Vagina (tissue), 2 donors: ENCODE results near the gene UBE4A. TPM values are rescaled to one million over a fixed set of nuclear protein-coding genes. Genes with fewer than 3 reads are reported as not detected.

ENCODE experiments used
- DNase-seq, 2 donors: peaks; one replicate each; pipeline ENCODE4 v3.0.0-alpha.2; 2017; ENCODE audit errors: extremely low spot score in 2 of 2
- H3K27ac ChIP-seq: fragments of 200-600 bp; sonication (generic); one replicate; pipeline ENCODE4 v1.5.1; 2019
- H3K27me3 ChIP-seq: fragments of 200-600 bp; sonication (generic); one replicate; pipeline ENCODE4 v1.5.1; 2019
- H3K36me3 ChIP-seq, 2 donors: fragments of 200-600 bp; sonication (generic); one replicate each; pipeline ENCODE4 v1.5.1; 2017 to 2019
- H3K4me1 ChIP-seq: fragments of 200-600 bp; sonication (generic); one replicate; pipeline ENCODE4 v1.5.1; 2019
- H3K4me3 ChIP-seq, 2 donors: fragments of 200-600 bp; sonication (generic); 1 replicate in 1 of 2; 2 replicates in 1 of 2; pipeline ENCODE4 v1.5.1; 2016 to 2019
- H3K9me3 ChIP-seq: fragments of 200-600 bp; sonication (generic); one replicate; pipeline ENCODE4 v1.5.1; 2019
- CTCF ChIP-seq, 3 experiments: fragments of 450-650 bp in 2 of 3; fragments of 200-600 bp in 1 of 3; sonication (generic) in 1 of 3; IDR thresholded peaks; one replicate each; pipeline ENCODE4 v1.5.1; 2017 to 2019; ENCODE audit warnings: antibody characterized with exemption in 3 of 3, mild to moderate bottlenecking in 2 of 3, moderate library complexity in 2 of 3
- POLR2A ChIP-seq, 2 donors: fragments of 450-650 bp; IDR thresholded peaks; one replicate each; pipeline ENCODE4 v1.6.1; 2017; ENCODE audit warnings: antibody characterized with exemption in 2 of 2, mild to moderate bottlenecking in 2 of 2, moderate library complexity in 2 of 2
- POLR2AphosphoS5 ChIP-seq, 2 donors: sonication (generic); formaldehyde crosslinking; IDR thresholded peaks; one replicate each; pipeline ENCODE4 v1.9.0; 2017; ENCODE audit warnings: antibody characterized with exemption in 2 of 2, mild to moderate bottlenecking in 2 of 2, low read depth in 1 of 2; ENCODE audit not compliant: insufficient read depth in 1 of 2
- intact Hi-C: fragments of 100-400 bp; cut with DNase I; formaldehyde crosslinking; loops from one replicate; pipeline ENCODE4 v1.15.1; 2023
- total RNA-seq: library from RNA; depleted of rRNA; stranded (reverse); fragments of >200 nt; gene quantifications from one replicate; pipeline ENCODE4 v1.2.3, GENCODE V29; 2016

UBE4A gene
- total RNA-seq, 1 donor from 2014 or later, result 31.9 TPM

GRCh38 chr11:118313242-118313641 is 46.2 kb upstream of the UBE4A start:
- H3K9me3 ChIP-seq, result no peaks in the 10 kb centered on the region

GRCh38 chr11:118314988-118315411 is 44.4 kb upstream of the UBE4A start:
- no peak for TF ChIP-seq POLR2A (IDR thresholded peaks at IDR 0.05)
- TF ChIP-seq CTCF (IDR thresholded peaks at IDR 0.05), result no peak
- no peak for TF ChIP-seq POLR2AphosphoS5 (IDR thresholded peaks at IDR 0.05; ENCODE audit: insufficient read depth in 1 of 2, low read depth in 1 of 2)
- Histone ChIP-seq H3K27ac (no peak overlapping the region), H3K36me3 (no peaks in the 10 kb centered on the region), H3K27me3 (no peaks in the 10 kb centered on the region), H3K4me3 (no peak overlapping the region), H3K4me1 (peaks cover 21% of the 10 kb centered on the region), H3K9me3 (no peaks in the 10 kb centered on the region)
- intact Hi-C loops, result no loop called here
- DNase-seq, result no peak

More at GRCh38 chr11:118313242-118313641, 46.2 kb upstream of the UBE4A start:
- TF ChIP-seq CTCF (IDR thresholded peaks at IDR 0.05) (no peak), POLR2AphosphoS5 (IDR thresholded peaks at IDR 0.05; ENCODE audit: insufficient read depth in 1 of 2, low read depth in 1 of 2) (no peak), POLR2A (IDR thresholded peaks at IDR 0.05) (no peak)
- no peaks in the 10 kb centered on the region for H3K36me3 ChIP-seq
- H3K27ac ChIP-seq, result no peak overlapping the region
- H3K27me3 ChIP-seq, result no peaks in the 10 kb centered on the region
- intact Hi-C loops, result no loop called here
- peaks cover 21% of the 10 kb centered on the region for H3K4me1 ChIP-seq
- no peak overlapping the region for H3K4me3 ChIP-seq
- DNase-seq, result no peak

- Histone ChIP-seq H3K4me1 (peaks cover 21% of the 10 kb centered on the region), H3K27me3 (no peaks in the 10 kb centered on the region), H3K27ac (no peak overlapping the region), H3K36me3 (no peaks in the 10 kb centered on the region), H3K4me3 (no peak overlapping the region), H3K9me3 (no peaks in the 10 kb centered on the region)
- intact Hi-C loops, result no loop called here
- TF ChIP-seq CTCF (IDR thresholded peaks at IDR 0.05), result no peak
- no peak for TF ChIP-seq POLR2AphosphoS5 (IDR thresholded peaks at IDR 0.05; ENCODE audit: insufficient read depth in 1 of 2, low read depth in 1 of 2)
- no peak for TF ChIP-seq POLR2A (IDR thresholded peaks at IDR 0.05)
- no peak for DNase-seq
These were observed 41.3 kb upstream of the UBE4A start for GRCh38 chr11:118318124-118318523.

- Histone ChIP-seq H3K27ac (no peak overlapping the region), H3K4me1 (peaks cover 21% of the 10 kb centered on the region), H3K4me3 (no peak overlapping the region), H3K9me3 (no peaks in the 10 kb centered on the region), H3K27me3 (no peaks in the 10 kb centered on the region), H3K36me3 (no peaks in the 10 kb centered on the region)
- no peak for DNase-seq
- intact Hi-C loops, result no loop called here
- no peak for TF ChIP-seq POLR2A (IDR thresholded peaks at IDR 0.05)
- TF ChIP-seq CTCF (IDR thresholded peaks at IDR 0.05), result no peak
- no peak for TF ChIP-seq POLR2AphosphoS5 (IDR thresholded peaks at IDR 0.05; ENCODE audit: insufficient read depth in 1 of 2, low read depth in 1 of 2)
These were observed 40.6 kb upstream of the UBE4A start for GRCh38 chr11:118318581-118319336.

- no peaks in the 10 kb centered on the region for H3K27me3 ChIP-seq
These were observed 40.1 kb upstream of the UBE4A start for GRCh38 chr11:118319337-118319707.

More at GRCh38 chr11:118319337-118319707, 40.1 kb upstream of the UBE4A start:
- TF ChIP-seq CTCF (IDR thresholded peaks at IDR 0.05), result no peak
- no peak for TF ChIP-seq POLR2AphosphoS5 (IDR thresholded peaks at IDR 0.05; ENCODE audit: insufficient read depth in 1 of 2, low read depth in 1 of 2)
- TF ChIP-seq POLR2A (IDR thresholded peaks at IDR 0.05), result no peak
- H3K27ac ChIP-seq, result no peak overlapping the region
- intact Hi-C loops, result no loop called here
- no peaks in the 10 kb centered on the region for H3K36me3 ChIP-seq
- peaks cover 21% of the 10 kb centered on the region for H3K4me1 ChIP-seq
- no peaks in the 10 kb centered on the region for H3K9me3 ChIP-seq
- H3K4me3 ChIP-seq, result no peak overlapping the region
- no peak for DNase-seq
